Smooth muscle cell (in vitro differentiated cells): ENCODE measurements around the gene PSMG1. TPM values are rescaled to one million over a fixed set of nuclear protein-coding genes. Genes with fewer than 3 reads are reported as not detected.

Experiments
- DNase-seq: peaks from one replicate; lab custom pipeline; 2025; ENCODE audit not compliant: unreplicated experiment; lab: John Stamatoyannopoulos, UW
- H2AFZ ChIP-seq: fragments of 200-600 bp; sonication (generic); 2 replicates; pipeline ENCODE4 v1.6.0; 2016; ENCODE audit warnings: antibody characterized with exemption, low read depth, mild to moderate bottlenecking
- H3F3A ChIP-seq: fragments of 200-600 bp; sonication (generic); 2 replicates; pipeline ENCODE4 v1.6.0; 2017; ENCODE audit warnings: antibody characterized with exemption, low read depth
- H3K27ac ChIP-seq: fragments of 200-600 bp; sonication (generic); 2 replicates; pipeline ENCODE4 v1.5.1; 2016; ENCODE audit warnings: low read depth, mild to moderate bottlenecking
- H3K27me3 ChIP-seq: fragments of 200-600 bp; sonication (generic); 2 replicates; pipeline ENCODE4 v1.6.1; 2016; ENCODE audit warnings: low read depth, mild to moderate bottlenecking
- H3K36me3 ChIP-seq: fragments of 200-600 bp; sonication (generic); 2 replicates; pipeline ENCODE4 v1.5.1; 2016; ENCODE audit warnings: low read depth
- H3K4me1 ChIP-seq: fragments of 200-600 bp; sonication (generic); 2 replicates; pipeline ENCODE4 v1.5.1; 2016; ENCODE audit warnings: low read depth
- H3K4me2 ChIP-seq: fragments of 200-600 bp; sonication (generic); 2 replicates; pipeline ENCODE4 v1.6.0; 2016; ENCODE audit warnings: mild to moderate bottlenecking
- H3K4me3 ChIP-seq: fragments of 200-600 bp; sonication (generic); 2 replicates; pipeline ENCODE4 v1.5.1; 2016; ENCODE audit warnings: mild to moderate bottlenecking
- H3K79me2 ChIP-seq: fragments of 200-600 bp; sonication (generic); 2 replicates; pipeline ENCODE4 v1.6.0; 2016; ENCODE audit warnings: low read depth, mild to moderate bottlenecking
- H3K9ac ChIP-seq: fragments of 200-600 bp; sonication (generic); 2 replicates; pipeline ENCODE4 v1.6.0; 2016; ENCODE audit warnings: low read depth
- H3K9me3 ChIP-seq: fragments of 200-600 bp; sonication (generic); replicated peaks from 2 replicates; pipeline ENCODE4 v1.5.1; 2016; ENCODE audit warnings: low read depth
- H4K20me1 ChIP-seq: fragments of 200-600 bp; sonication (generic); 2 replicates; pipeline ENCODE4 v1.6.0; 2016; ENCODE audit warnings: low read depth
- CTCF ChIP-seq: fragments of 200-600 bp; sonication (generic); IDR thresholded peaks from 2 replicates; pipeline ENCODE4 v1.5.1; 2017; ENCODE audit warnings: borderline replicate concordance, mild to moderate bottlenecking, antibody characterized with exemption; ENCODE audit not compliant: insufficient read depth, poor library complexity, severe bottlenecking
- WGBS: methylation state at CpG from one replicate; pipeline ENCODE4 v1.1.7; 2016; ENCODE audit warnings: low lambda C conversion rate; 5-methylcytosine and 5-hydroxymethylcytosine counted together
- polyA plus RNA-seq: library from polyadenylated mRNA; unstranded; fragments of >200 nt; fragmentation: Nextera tagmentation; extraction: Ambion mirVana; gene quantifications from 2 replicates; pipeline ENCODE4 v1.2.1, GENCODE V29; 2016
- total RNA-seq: library from RNA; depleted of rRNA; stranded (reverse); fragments of >200 nt; gene quantifications from 2 replicates; pipeline ENCODE4 v1.2.3, GENCODE V29; 2014

The PSMG1 gene
- total and polyA plus RNA-seq, 2 experiments from 2014 or later, result 55.2 to 60.7 TPM

GRCh38 chr21:39169906-39170305, 13.3 kb downstream of the PSMG1 start:
- Histone ChIP-seq H3K36me3 (no peaks in the 10 kb centered on the region), H2AFZ (no peak overlapping the region), H3K27me3 (no peaks in the 10 kb centered on the region), H3K4me2 (no peak overlapping the region), H3K79me2 (no peaks in the 10 kb centered on the region), H3K4me3 (no peak overlapping the region), H3K4me1 (no peaks in the 10 kb centered on the region), H3F3A (no peaks in the 10 kb centered on the region), H3K27ac (no peak overlapping the region), H4K20me1 (no peaks in the 10 kb centered on the region), H3K9me3 (peaks cover under 1% of the 10 kb centered on the region), H3K9ac (no peak overlapping the region)
- 93% methylated on average over 5 of the region's 5 CpGs for WGBS
- no peak for TF ChIP-seq CTCF
- no peak for DNase-seq

GRCh38 chr21:39168800-39169199, 14.5 kb downstream of the PSMG1 start:
- H3K4me3 ChIP-seq, result no peak overlapping the region
- H3K9ac ChIP-seq, result no peak overlapping the region
- H2AFZ ChIP-seq, result no peak overlapping the region
- no peaks in the 10 kb centered on the region for H4K20me1 ChIP-seq
- WGBS, result 100% methylated on average over 2 of the region's 2 CpGs
- no peak for TF ChIP-seq CTCF
- no peaks in the 10 kb centered on the region for H3K27me3 ChIP-seq
- no peaks in the 10 kb centered on the region for H3K4me1 ChIP-seq
- no peak for DNase-seq
- peaks cover 11% of the 10 kb centered on the region for H3K9me3 ChIP-seq
- no peak overlapping the region for H3K4me2 ChIP-seq
- no peaks in the 10 kb centered on the region for H3K36me3 ChIP-seq
- no peaks in the 10 kb centered on the region for H3K79me2 ChIP-seq
- H3K27ac ChIP-seq, result no peak overlapping the region
- H3F3A ChIP-seq, result no peaks in the 10 kb centered on the region

- Histone ChIP-seq H3K27me3 (no peaks in the 10 kb centered on the region), H3K27ac (no peak overlapping the region), H3K9ac (no peak overlapping the region), H3K4me2 (no peak overlapping the region), H3K4me3 (no peak overlapping the region), H3K36me3 (no peaks in the 10 kb centered on the region), H3K4me1 (no peaks in the 10 kb centered on the region), H3K9me3 (peaks cover 11% of the 10 kb centered on the region), H4K20me1 (no peaks in the 10 kb centered on the region), H3K79me2 (no peaks in the 10 kb centered on the region), H3F3A (no peaks in the 10 kb centered on the region), H2AFZ (no peak overlapping the region)
- 93% methylated on average over 2 of the region's 2 CpGs for WGBS
- no peak for DNase-seq
- TF ChIP-seq CTCF, result no peak
These were observed 18.7 kb downstream of the PSMG1 start for GRCh38 chr21:39164523-39164922.

GRCh38 chr21:39161064-39161463, 22.2 kb downstream of the PSMG1 start:
- DNase-seq, result no peak
- Histone ChIP-seq H3K4me2 (no peak overlapping the region), H3K27ac (no peak overlapping the region), H3K36me3 (no peaks in the 10 kb centered on the region), H3K27me3 (no peaks in the 10 kb centered on the region), H3K9ac (no peak overlapping the region), H2AFZ (no peak overlapping the region), H3F3A (no peaks in the 10 kb centered on the region), H3K4me1 (no peaks in the 10 kb centered on the region), H3K79me2 (no peaks in the 10 kb centered on the region), H3K4me3 (no peak overlapping the region), H4K20me1 (no peaks in the 10 kb centered on the region), H3K9me3 (peaks cover 11% of the 10 kb centered on the region)
- WGBS, result 38% methylated on average over 3 of the region's 3 CpGs
- TF ChIP-seq CTCF, result no peak
